NCI-H2029 (cell line): ENCODE results near the gene BBS4.

Experiments
- DNase-seq: peaks from one replicate; lab custom pipeline; 2025; lab: John Stamatoyannopoulos, UW

BBS4 gene

GRCh38 chr15:72760590-72761260, 74.7 kb downstream of the BBS4 start:
- DNase-seq, result no peak

- no peak for DNase-seq
Observed at GRCh38 chr15:72764656-72765055, 78.6 kb downstream of the BBS4 start.

- DNase-seq, result no peak
Observed at GRCh38 chr15:72766025-72766424, 80.0 kb downstream of the BBS4 start.

GRCh38 chr15:72766780-72767179, 80.8 kb downstream of the BBS4 start:
- DNase-seq, result no peak

GRCh38 chr15:72770673-72771328, 84.8 kb downstream of the BBS4 start:
- DNase-seq, result no peak

GRCh38 chr15:72771329-72771725, 85.3 kb downstream of the BBS4 start:
- DNase-seq, result no peak

GRCh38 chr15:72774696-72775383, 88.8 kb downstream of the BBS4 start:
- no peak for DNase-seq

- DNase-seq, result no peak
Observed at GRCh38 chr15:72778796-72779195, 92.8 kb downstream of the BBS4 start.

- DNase-seq, result no peak
Observed at GRCh38 chr15:72781631-72782030, 95.6 kb downstream of the BBS4 start.

- DNase-seq, result no peak
Observed at GRCh38 chr15:72782274-72783003, 96.4 kb downstream of the BBS4 start.

- no peak for DNase-seq
Observed at GRCh38 chr15:72783004-72783639, 97.1 kb downstream of the BBS4 start.

GRCh38 chr15:72783640-72784455, 97.8 kb downstream of the BBS4 start, which contains the start of gene ADPGK:
ADPGK (minus strand) TSS chr15:72783758; CDS start chr15:72783691, 67 bp downstream.
- DNase-seq, result peak; percentile 45

- DNase-seq, result no peak
Observed at GRCh38 chr15:72784456-72784876, 98.5 kb downstream of the BBS4 start.

- no peak for DNase-seq
Observed at GRCh38 chr15:72785432-72785831, 99.4 kb downstream of the BBS4 start.

- no peak for DNase-seq
Observed at GRCh38 chr15:72785841-72786240, 99.8 kb downstream of the BBS4 start.

GRCh38 chr15:72786242-72786641, 100.2 kb downstream of the BBS4 start:
- DNase-seq, result no peak

- DNase-seq, result no peak
Observed at GRCh38 chr15:72786676-72787345, 100.8 kb downstream of the BBS4 start.

- no peak for DNase-seq
Observed at GRCh38 chr15:72787526-72787925, 101.5 kb downstream of the BBS4 start.
